MM.1S (cell line): Measurements from ENCODE around the gene ITGB5.

Source experiments
- CTCF ChIP-seq: fragments of 300-600 bp; sonication (generic); IDR thresholded peaks from 2 replicates; pipeline ENCODE4 v1.5.1; 2016; ENCODE audit warnings: antibody characterized with exemption, low read length, mixed read lengths
- EZH2 ChIP-seq: fragments of 300-600 bp; sonication (generic); optimal IDR thresholded peaks from 2 replicates; pipeline ENCODE3; 2017; ENCODE audit warnings: low read depth, mild to moderate bottlenecking, antibody characterized with exemption, low read length, mixed read lengths

DNA sequence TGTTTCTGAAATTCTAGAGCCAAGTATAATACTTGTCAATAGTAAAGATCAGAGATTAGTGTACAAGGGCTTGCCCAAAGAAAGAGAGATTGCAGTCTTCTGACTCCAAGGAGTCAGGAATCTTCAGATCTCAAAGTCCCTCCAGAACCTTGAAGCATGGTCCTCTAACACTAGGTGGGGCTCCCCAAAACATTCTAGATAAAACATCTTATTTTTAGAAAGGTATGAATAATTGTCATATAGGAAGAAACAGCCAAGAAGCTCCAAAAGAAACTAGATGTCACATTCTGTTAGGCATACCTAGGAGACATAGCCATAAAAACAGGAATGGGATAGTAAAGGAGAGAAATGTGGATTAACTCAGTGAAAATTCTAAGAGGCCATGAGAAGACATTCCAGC lies 36.7 kb upstream of the ITGB5 start:
- TF ChIP-seq CTCF (no peak), EZH2 (no peak)
